Esophagus muscularis mucosa (tissue), 3 donors: ENCODE data around the gene CFAP107.

Source experiments
- CTCF ChIP-seq, 3 experiments: fragments of 200-600 bp in 2 of 3; fragments of 450-650 bp in 1 of 3; sonication (generic) in 2 of 3; IDR thresholded peaks; one replicate each; pipeline ENCODE4 v1.5.1; 2017 to 2019; ENCODE audit warnings: antibody characterized with exemption in 3 of 3, mild to moderate bottlenecking in 2 of 3, moderate library complexity in 1 of 3
- POLR2A ChIP-seq: fragments of 450-650 bp; IDR thresholded peaks from one replicate; pipeline ENCODE4 v1.6.1; 2017; ENCODE audit warnings: antibody characterized with exemption, moderate library complexity, mild to moderate bottlenecking, low read depth

GRCh38 chr1:12728391-12728790 lies 17.6 kb upstream of the CFAP107 start:
- no peak for TF ChIP-seq CTCF (IDR thresholded peaks at IDR 0.05)
- TF ChIP-seq POLR2A: no peak
